ENCODE results near the gene CCL13.

DNA sequence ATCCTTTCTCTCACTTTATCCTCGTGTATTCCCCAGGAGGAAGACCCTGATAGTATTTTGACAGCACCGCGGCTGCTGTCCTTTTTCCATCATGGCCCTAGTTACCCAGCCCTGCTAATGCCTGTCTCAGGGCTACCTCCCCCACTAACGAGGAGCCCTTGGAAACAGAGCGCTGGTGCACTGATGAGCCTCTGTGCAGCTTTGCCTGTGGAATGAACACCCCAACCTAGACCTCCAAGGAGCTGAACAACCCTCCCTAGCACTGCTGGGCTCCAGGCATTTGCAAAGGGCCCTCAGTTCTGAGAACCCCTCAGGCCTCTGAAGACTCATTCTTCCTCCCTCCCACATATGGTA is 30.0 kb downstream of the CCL13 start:
- TF ChIP-seq, protein P1, sequence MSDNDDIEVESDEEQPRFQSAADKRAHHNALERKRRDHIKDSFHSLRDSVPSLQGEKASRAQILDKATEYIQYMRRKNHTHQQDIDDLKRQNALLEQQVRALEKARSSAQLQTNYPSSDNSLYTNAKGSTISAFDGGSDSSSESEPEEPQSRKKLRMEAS (IDR thresholded peaks at IDR 0.05): no peak
- TF ChIP-seq TAF1 (conservative IDR thresholded peaks at IDR 0.05): no peak
- TF ChIP-seq, protein P2, sequence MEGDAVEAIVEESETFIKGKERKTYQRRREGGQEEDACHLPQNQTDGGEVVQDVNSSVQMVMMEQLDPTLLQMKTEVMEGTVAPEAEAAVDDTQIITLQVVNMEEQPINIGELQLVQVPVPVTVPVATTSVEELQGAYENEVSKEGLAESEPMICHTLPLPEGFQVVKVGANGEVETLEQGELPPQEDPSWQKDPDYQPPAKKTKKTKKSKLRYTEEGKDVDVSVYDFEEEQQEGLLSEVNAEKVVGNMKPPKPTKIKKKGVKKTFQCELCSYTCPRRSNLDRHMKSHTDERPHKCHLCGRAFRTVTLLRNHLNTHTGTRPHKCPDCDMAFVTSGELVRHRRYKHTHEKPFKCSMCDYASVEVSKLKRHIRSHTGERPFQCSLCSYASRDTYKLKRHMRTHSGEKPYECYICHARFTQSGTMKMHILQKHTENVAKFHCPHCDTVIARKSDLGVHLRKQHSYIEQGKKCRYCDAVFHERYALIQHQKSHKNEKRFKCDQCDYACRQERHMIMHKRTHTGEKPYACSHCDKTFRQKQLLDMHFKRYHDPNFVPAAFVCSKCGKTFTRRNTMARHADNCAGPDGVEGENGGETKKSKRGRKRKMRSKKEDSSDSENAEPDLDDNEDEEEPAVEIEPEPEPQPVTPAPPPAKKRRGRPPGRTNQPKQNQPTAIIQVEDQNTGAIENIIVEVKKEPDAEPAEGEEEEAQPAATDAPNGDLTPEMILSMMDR (IDR thresholded peaks at IDR 0.05; ENCODE audit: low read depth, low read length, missing input control): no peak
- no peak for TF ChIP-seq RAD21 (IDR thresholded peaks at IDR 0.05)
- no peak for TF ChIP-seq YY1 (IDR thresholded peaks at IDR 0.05)
- no peak for TF ChIP-seq GABPA (IDR thresholded peaks at IDR 0.05 in 1 of 2, conservative IDR thresholded peaks at IDR 0.05 in 1 of 2)
- no peak for TF ChIP-seq NR2F2 (IDR thresholded peaks at IDR 0.05)
- TF ChIP-seq, protein P3, sequence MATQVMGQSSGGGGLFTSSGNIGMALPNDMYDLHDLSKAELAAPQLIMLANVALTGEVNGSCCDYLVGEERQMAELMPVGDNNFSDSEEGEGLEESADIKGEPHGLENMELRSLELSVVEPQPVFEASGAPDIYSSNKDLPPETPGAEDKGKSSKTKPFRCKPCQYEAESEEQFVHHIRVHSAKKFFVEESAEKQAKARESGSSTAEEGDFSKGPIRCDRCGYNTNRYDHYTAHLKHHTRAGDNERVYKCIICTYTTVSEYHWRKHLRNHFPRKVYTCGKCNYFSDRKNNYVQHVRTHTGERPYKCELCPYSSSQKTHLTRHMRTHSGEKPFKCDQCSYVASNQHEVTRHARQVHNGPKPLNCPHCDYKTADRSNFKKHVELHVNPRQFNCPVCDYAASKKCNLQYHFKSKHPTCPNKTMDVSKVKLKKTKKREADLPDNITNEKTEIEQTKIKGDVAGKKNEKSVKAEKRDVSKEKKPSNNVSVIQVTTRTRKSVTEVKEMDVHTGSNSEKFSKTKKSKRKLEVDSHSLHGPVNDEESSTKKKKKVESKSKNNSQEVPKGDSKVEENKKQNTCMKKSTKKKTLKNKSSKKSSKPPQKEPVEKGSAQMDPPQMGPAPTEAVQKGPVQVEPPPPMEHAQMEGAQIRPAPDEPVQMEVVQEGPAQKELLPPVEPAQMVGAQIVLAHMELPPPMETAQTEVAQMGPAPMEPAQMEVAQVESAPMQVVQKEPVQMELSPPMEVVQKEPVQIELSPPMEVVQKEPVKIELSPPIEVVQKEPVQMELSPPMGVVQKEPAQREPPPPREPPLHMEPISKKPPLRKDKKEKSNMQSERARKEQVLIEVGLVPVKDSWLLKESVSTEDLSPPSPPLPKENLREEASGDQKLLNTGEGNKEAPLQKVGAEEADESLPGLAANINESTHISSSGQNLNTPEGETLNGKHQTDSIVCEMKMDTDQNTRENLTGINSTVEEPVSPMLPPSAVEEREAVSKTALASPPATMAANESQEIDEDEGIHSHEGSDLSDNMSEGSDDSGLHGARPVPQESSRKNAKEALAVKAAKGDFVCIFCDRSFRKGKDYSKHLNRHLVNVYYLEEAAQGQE (IDR thresholded peaks at IDR 0.05): no peak
- TF ChIP-seq EGR1 (IDR thresholded peaks at IDR 0.05; ENCODE audit: low read depth in 2 of 2): no peak
- TF ChIP-seq JUND (IDR thresholded peaks at IDR 0.05): no peak
- no peak for TF ChIP-seq FOXA1 (IDR thresholded peaks at IDR 0.05)
- no peak for TF ChIP-seq RXRA (IDR thresholded peaks at IDR 0.05)
